WERI-Rb-1 (cell line): ENCODE data around the gene ZBTB47.
A peak's percentile ranks its signal among the peaks of the same experiment; 100 is the strongest.

Experiments used
- DNase-seq: peaks from one replicate; pipeline ENCODE4 v3.0.0-alpha.2; 2020
- H3K27ac ChIP-seq: fragments of 250-450 bp; sonication (Bioruptor Pico); 2 replicates; pipeline ENCODE4 v1.5.1; 2020; ENCODE audit warnings: mild to moderate bottlenecking, moderate library complexity
- H3K27me3 ChIP-seq: fragments of 250-450 bp; sonication (Bioruptor Pico); 2 replicates; pipeline ENCODE4 v1.5.1; 2021; ENCODE audit warnings: mild to moderate bottlenecking, low read depth, moderate library complexity; ENCODE audit not compliant: insufficient read depth, severe bottlenecking
- H3K36me3 ChIP-seq: fragments of 250-450 bp; sonication (Bioruptor Pico); 2 replicates; pipeline ENCODE4 v1.5.1; 2020; ENCODE audit warnings: mild to moderate bottlenecking, moderate library complexity
- H3K4me3 ChIP-seq: 2 replicates; pipeline ENCODE4 v1.5.1; 2011; ENCODE audit warnings: low read depth, mild to moderate bottlenecking, control low read depth, low read length
- H3K9me3 ChIP-seq: fragments of 250-450 bp; sonication (Bioruptor Pico); 2 replicates; pipeline ENCODE4 v1.5.1; 2021; ENCODE audit warnings: mild to moderate bottlenecking, moderate library complexity; ENCODE audit not compliant: severe bottlenecking
- TF ChIP-seq, protein P1 (sequence below): IDR thresholded peaks from 2 replicates; pipeline ENCODE4 v1.5.1; 2011; ENCODE audit warnings: low read depth, mild to moderate bottlenecking, control low read depth, inconsistent platforms, low read length

The ZBTB47 gene

DNA sequence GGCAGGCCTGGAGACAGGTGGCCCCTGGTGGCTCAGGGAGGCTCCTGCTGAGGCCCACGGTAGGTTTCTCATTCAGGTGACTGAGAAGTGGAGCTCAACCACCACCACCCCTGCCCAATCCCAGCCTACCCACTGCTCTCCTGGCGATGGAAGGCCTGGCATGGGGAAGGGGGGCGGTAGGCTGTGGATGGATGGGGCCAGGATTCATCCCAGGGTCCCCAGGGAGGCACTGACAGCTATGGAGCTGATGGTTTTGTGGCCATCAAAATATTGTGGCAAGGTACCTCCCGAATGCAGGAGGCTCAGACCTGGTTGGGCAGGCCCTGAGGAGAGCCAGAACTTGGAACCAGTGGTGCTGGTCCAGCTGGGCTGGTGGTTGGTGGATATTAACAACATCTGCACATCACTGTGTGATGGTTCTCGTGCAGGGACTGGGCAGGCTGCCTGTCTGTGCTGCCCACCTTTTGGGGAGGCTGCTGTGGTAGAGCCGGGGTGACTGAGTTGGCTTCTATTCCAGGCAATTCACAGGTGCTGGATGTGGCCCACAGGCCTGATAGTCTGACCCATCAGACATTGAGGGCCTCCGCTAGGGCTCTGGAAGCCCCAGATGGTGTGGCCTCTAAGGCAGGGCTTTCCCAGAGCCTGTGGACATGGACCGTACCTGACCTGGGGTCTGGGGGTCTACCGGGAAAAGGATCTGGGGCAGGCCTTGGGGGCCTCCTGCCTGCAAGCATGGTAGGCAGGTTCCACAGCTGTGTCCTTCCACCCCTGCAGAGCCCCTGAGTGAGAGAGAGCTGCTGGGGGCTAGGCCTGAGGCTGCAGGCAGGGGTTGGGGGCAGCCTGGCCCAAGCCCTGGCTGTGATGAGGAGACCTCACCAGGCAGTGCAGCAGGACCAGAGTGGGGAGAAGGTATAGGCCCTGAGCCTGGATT, 3.4 kb downstream of the ZBTB47 start:
- Histone ChIP-seq H3K4me3 (no peak overlapping the region), H3K9me3 (no peaks in the 10 kb centered on the region), H3K27me3 (no peaks in the 10 kb centered on the region), H3K27ac (no peak overlapping the region), H3K36me3 (no peaks in the 10 kb centered on the region)
- TF ChIP-seq, protein P1, sequence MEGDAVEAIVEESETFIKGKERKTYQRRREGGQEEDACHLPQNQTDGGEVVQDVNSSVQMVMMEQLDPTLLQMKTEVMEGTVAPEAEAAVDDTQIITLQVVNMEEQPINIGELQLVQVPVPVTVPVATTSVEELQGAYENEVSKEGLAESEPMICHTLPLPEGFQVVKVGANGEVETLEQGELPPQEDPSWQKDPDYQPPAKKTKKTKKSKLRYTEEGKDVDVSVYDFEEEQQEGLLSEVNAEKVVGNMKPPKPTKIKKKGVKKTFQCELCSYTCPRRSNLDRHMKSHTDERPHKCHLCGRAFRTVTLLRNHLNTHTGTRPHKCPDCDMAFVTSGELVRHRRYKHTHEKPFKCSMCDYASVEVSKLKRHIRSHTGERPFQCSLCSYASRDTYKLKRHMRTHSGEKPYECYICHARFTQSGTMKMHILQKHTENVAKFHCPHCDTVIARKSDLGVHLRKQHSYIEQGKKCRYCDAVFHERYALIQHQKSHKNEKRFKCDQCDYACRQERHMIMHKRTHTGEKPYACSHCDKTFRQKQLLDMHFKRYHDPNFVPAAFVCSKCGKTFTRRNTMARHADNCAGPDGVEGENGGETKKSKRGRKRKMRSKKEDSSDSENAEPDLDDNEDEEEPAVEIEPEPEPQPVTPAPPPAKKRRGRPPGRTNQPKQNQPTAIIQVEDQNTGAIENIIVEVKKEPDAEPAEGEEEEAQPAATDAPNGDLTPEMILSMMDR: 0 out of 2 replicates have a peak, but pooled peaks have one; percentile 12
- no peak for DNase-seq

DNA sequence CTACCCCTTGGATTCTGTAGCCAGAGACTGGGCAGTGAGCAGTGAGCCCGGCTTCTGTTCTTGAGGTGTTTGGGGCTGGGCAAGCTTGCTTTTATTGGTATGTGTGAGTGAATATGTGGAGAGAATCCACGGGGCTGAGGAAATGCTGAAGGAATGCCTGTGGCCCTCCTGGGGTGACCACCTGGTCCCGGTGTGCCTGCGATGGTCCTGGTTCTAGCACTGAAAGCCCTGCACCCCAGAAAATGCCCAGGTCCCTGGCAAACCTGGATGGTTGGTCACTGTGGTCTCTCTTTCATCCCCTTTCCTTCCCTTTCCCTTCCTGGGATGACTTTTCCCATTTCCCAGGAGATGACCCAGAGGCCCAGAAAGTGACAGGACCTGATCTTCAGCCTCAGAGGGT, 4.2 kb downstream of the ZBTB47 start:
- Histone ChIP-seq H3K4me3 (no peak overlapping the region), H3K27ac (no peak overlapping the region), H3K9me3 (no peaks in the 10 kb centered on the region), H3K36me3 (no peaks in the 10 kb centered on the region), H3K27me3 (no peaks in the 10 kb centered on the region)
- no peak for DNase-seq
- TF ChIP-seq, protein P1: no peak

DNA sequence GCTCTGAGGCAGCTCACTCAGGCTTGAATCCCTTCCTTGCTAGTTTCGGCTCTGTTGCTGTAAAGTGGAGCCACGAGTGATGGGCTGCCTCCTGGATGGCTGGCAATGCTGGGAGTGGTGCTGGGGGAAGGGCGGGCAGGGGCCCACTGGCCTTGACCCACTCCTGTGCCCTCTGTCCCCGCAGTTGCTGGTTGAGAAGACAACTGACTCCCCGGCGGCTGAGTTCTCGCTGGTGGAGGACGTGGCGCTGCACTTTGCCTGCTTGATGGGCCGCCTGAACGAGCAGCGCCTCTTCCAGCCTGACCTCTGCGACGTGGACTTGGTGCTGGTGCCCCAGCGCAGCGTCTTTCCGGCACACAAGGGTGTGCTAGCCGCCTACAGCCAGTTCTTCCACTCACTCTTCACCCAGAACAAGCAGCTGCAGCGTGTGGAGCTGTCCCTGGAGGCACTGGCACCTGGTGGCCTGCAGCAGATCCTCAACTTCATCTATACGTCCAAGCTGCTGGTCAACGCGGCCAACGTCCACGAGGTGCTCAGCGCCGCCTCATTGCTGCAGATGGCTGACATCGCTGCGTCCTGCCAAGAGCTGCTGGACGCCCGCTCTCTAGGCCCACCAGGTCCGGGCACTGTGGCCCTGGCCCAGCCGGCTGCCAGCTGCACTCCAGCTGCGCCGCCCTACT, 4.7 kb downstream of the ZBTB47 start:
- TF ChIP-seq, protein P1: no peak
- H3K9me3 ChIP-seq: no peaks in the 10 kb centered on the region
- H3K36me3 ChIP-seq: no peaks in the 10 kb centered on the region
- no peak overlapping the region for H3K4me3 ChIP-seq
- H3K27ac ChIP-seq: no peak overlapping the region
- H3K27me3 ChIP-seq: no peaks in the 10 kb centered on the region
- DNase-seq: no peak

DNA sequence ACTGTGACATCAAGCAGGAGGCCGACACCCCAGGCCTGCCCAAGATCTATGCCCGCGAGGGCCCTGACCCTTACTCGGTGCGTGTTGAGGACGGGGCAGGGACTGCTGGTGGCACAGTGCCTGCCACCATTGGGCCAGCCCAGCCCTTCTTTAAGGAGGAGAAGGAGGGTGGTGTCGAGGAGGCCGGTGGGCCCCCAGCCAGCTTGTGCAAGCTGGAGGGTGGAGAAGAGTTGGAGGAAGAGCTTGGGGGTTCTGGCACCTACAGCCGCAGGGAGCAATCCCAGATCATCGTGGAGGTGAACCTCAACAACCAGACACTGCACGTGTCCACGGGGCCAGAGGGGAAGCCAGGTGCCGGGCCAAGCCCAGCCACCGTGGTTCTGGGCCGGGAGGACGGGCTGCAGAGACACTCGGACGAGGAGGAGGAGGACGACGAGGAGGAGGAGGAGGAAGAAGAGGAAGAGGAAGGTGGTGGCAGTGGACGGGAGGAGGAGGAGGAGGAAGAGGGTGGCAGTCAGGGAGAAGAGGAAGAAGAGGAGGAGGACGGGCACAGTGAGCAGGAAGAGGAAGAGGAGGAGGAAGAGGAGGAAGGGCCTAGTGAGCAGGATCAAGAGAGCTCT, 5.4 kb downstream of the ZBTB47 start:
- H3K27me3 ChIP-seq: no peaks in the 10 kb centered on the region
- H3K36me3 ChIP-seq: no peaks in the 10 kb centered on the region
- no peak overlapping the region for H3K4me3 ChIP-seq
- no peaks in the 10 kb centered on the region for H3K9me3 ChIP-seq
- no peak overlapping the region for H3K27ac ChIP-seq
- TF ChIP-seq, protein P1: no peak
- DNase-seq: no peak

DNA sequence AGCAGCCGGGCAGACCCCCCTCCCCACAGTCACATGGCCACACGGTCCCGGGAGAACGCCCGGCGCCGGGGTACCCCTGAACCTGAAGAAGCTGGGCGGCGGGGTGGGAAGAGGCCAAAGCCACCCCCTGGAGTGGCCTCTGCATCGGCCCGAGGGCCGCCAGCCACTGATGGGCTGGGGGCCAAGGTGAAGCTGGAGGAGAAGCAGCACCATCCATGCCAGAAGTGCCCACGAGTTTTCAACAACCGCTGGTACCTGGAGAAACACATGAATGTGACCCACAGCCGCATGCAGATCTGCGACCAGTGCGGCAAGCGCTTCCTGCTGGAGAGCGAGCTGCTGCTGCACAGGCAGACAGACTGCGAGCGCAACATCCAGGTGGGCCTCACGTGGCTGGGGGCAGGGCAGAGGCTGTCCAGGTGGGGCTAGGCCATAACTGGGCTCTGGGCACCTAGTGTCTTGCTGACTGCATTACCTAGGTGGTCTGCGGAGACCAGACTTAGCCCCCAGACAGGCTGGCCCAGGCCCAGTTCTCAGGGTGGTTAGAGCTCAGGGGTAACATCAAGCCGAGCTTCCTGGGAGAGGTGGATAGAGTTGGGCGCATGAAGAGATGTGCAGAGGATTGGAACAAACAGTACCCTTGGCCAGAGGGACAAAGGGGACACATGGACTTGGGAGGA, 6.1 kb downstream of the ZBTB47 start:
- DNase-seq: no peak
- Histone ChIP-seq H3K9me3 (no peaks in the 10 kb centered on the region), H3K27ac (no peak overlapping the region), H3K4me3 (no peak overlapping the region), H3K27me3 (no peaks in the 10 kb centered on the region), H3K36me3 (no peaks in the 10 kb centered on the region)
- TF ChIP-seq, protein P1: no peak
